OCI-LY1 (cell line): Measurements from ENCODE around the gene ANKRD16.

Experiments used
- H2AFZ ChIP-seq: fragments of 200-600 bp; sonication (generic), shearing (Covaris generic); 2 replicates; pipeline ENCODE4 v1.6.0; 2014; ENCODE audit warnings: antibody characterized with exemption, mild to moderate bottlenecking, low read length
- H3F3A ChIP-seq: fragments of 200-600 bp; sonication (generic), shearing (Covaris generic); 2 replicates; pipeline ENCODE4 v1.6.0; 2014; ENCODE audit warnings: mild to moderate bottlenecking, antibody characterized with exemption, low read length, moderate library complexity; ENCODE audit not compliant: insufficient read depth
- H3K27ac ChIP-seq: fragments of 200-600 bp; sonication (generic); 2 replicates; pipeline ENCODE4 v1.5.1; 2014; ENCODE audit warnings: low read length, mixed run types, mild to moderate bottlenecking, low read depth; ENCODE audit not compliant: poor library complexity, severe bottlenecking
- H3K27me3 ChIP-seq: fragments of 200-600 bp; sonication (generic); 2 replicates; pipeline ENCODE4 v1.6.0; 2014; ENCODE audit warnings: antibody characterized with exemption, mild to moderate bottlenecking, low read length, moderate library complexity; ENCODE audit not compliant: insufficient read depth
- H3K36me3 ChIP-seq: fragments of 200-600 bp; sonication (generic); 2 replicates; pipeline ENCODE4 v1.6.1; 2014; ENCODE audit warnings: mild to moderate bottlenecking, antibody characterized with exemption, low read length, moderate library complexity, mixed read lengths; ENCODE audit not compliant: insufficient read depth
- H3K4me1 ChIP-seq: fragments of 200-600 bp; sonication (generic); 2 replicates; pipeline ENCODE4 v1.5.1; 2014; ENCODE audit warnings: mild to moderate bottlenecking, low read length, moderate library complexity; ENCODE audit not compliant: insufficient read depth, severe bottlenecking
- H3K4me2 ChIP-seq: fragments of 200-600 bp; sonication (generic), shearing (Covaris generic); 2 replicates; pipeline ENCODE4 v1.6.1; 2014; ENCODE audit warnings: low read length
- H3K4me3 ChIP-seq: fragments of 200-600 bp; sonication (generic); 2 replicates; pipeline ENCODE4 v1.5.1; 2014; ENCODE audit warnings: low read length, low read depth, mild to moderate bottlenecking, mixed read lengths; ENCODE audit not compliant: poor library complexity, severe bottlenecking
- H3K79me2 ChIP-seq: fragments of 200-600 bp; shearing (Covaris generic); 2 replicates; pipeline ENCODE4 v1.6.1; 2016; ENCODE audit warnings: mixed run types, low read length, mixed read lengths; ENCODE audit not compliant: insufficient read depth
- H3K9ac ChIP-seq: fragments of 200-600 bp; sonication (generic), shearing (Covaris generic); 2 replicates; pipeline ENCODE4 v1.6.1; 2014; ENCODE audit warnings: mild to moderate bottlenecking, low read length, mixed read lengths
- H3K9me2 ChIP-seq: fragments of 200-600 bp; sonication (generic), shearing (Covaris generic); 2 replicates; pipeline ENCODE4 v1.6.1; 2014; ENCODE audit warnings: low read depth, mild to moderate bottlenecking, low read length, mixed read lengths
- H3K9me3 ChIP-seq: fragments of 200-600 bp; shearing (Covaris generic); 2 replicates; pipeline ENCODE4 v1.6.1; 2014; ENCODE audit warnings: low read length, mixed read lengths
- H4K20me1 ChIP-seq: fragments of 200-600 bp; sonication (generic), shearing (Covaris generic); 2 replicates; pipeline ENCODE4 v1.6.0; 2016; ENCODE audit warnings: mild to moderate bottlenecking, low read length; ENCODE audit not compliant: insufficient read depth
- EZH2 ChIP-seq: fragments of 200-600 bp; sonication (generic), shearing (Covaris generic); IDR thresholded peaks from 2 replicates; pipeline ENCODE4 v1.8.0; 2017; ENCODE audit warnings: borderline replicate concordance, mixed run types, mild to moderate bottlenecking, antibody characterized with exemption, low read length, moderate library complexity, mixed read lengths
- TF ChIP-seq, protein P1 (sequence below): fragments of 200-600 bp; sonication (generic), shearing (Covaris generic); IDR thresholded peaks from 2 replicates; pipeline ENCODE4 v1.5.1; 2017; ENCODE audit warnings: mild to moderate bottlenecking, antibody characterized with exemption, low read length, moderate library complexity, mixed read lengths

Gene ANKRD16

DNA sequence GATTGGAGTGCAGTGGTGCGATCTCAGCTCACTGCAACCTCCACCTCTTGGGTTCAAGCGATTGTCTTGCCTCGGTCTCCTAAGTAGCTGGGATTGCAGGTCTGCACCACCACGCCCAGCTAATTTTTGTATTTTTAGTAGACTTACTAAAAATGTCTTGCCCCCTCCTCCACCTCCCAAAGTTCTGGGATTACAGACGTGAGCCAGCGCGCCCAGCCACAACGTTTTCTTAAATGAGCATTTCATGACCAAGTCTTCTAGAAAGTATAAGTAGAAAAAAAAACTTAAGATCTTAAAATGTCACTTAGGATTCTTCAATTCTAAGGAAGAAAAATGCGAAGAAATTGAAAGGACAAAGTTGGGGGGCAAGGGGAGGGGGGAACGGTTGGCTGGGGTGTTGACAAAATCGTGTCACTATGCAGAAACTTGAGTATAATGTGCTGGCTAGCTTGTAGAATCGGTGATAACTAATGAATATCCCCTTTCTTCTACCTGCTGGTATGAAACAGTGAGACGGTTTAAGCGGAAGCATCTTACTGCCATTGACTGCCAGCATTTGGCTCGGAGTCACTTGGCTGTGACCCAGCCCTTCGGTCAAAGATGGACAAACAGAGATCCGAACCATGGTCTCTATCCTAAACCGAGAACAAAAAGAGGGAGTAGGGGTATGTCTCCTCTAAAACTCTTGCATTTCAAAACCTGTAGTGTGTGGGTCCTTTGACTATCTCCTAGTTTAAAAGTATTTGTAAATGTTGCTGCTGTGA lies 13.0 kb upstream of the ANKRD16 start:
- H3K36me3 ChIP-seq: peaks cover 34% of the 10 kb centered on the region

DNA sequence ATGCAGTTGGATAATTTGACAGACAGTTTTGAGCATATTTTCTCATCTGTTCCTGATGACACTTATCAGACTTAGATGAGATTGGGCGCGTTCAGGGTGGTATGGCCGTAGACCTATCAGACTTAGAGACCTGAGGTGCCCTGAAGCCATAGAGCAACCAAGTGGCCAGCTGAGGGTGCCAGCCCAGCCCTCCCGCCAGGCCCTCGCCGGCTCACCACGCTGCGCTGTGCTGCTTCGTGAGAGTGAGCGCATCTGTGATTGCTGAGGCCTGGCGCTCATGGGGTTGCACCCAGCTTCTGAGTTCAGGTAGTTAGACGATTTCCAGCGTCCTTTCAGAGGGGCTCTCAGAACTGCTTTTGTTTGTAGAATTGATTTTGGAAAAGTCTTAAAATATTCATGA lies 10.6 kb upstream of the ANKRD16 start:
- H3K27ac ChIP-seq: no peak overlapping the region
- no peak overlapping the region for H3K9ac ChIP-seq
- no peak overlapping the region for H3K4me2 ChIP-seq
- no peaks in the 10 kb centered on the region for H3K9me2 ChIP-seq
- peaks cover 15% of the 10 kb centered on the region for H3K4me1 ChIP-seq
- no peaks in the 10 kb centered on the region for H3K27me3 ChIP-seq
- H3K4me3 ChIP-seq: no peak overlapping the region
- no peaks in the 10 kb centered on the region for H4K20me1 ChIP-seq
- H3K79me2 ChIP-seq: 0 out of 2 replicates have a peak, but pooled peaks cover 3% of the 10 kb centered on the region
- no peaks in the 10 kb centered on the region for H3F3A ChIP-seq
- no peak overlapping the region for H2AFZ ChIP-seq
- H3K9me3 ChIP-seq: no peaks in the 10 kb centered on the region
- TF ChIP-seq EZH2: no peak
- TF ChIP-seq, protein P1, sequence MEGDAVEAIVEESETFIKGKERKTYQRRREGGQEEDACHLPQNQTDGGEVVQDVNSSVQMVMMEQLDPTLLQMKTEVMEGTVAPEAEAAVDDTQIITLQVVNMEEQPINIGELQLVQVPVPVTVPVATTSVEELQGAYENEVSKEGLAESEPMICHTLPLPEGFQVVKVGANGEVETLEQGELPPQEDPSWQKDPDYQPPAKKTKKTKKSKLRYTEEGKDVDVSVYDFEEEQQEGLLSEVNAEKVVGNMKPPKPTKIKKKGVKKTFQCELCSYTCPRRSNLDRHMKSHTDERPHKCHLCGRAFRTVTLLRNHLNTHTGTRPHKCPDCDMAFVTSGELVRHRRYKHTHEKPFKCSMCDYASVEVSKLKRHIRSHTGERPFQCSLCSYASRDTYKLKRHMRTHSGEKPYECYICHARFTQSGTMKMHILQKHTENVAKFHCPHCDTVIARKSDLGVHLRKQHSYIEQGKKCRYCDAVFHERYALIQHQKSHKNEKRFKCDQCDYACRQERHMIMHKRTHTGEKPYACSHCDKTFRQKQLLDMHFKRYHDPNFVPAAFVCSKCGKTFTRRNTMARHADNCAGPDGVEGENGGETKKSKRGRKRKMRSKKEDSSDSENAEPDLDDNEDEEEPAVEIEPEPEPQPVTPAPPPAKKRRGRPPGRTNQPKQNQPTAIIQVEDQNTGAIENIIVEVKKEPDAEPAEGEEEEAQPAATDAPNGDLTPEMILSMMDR: no peak
- H3K36me3 ChIP-seq: peaks cover 39% of the 10 kb centered on the region

More for the DNA sequence above, 13.0 kb upstream of the ANKRD16 start:
- no peaks in the 10 kb centered on the region for H4K20me1 ChIP-seq
- no peaks in the 10 kb centered on the region for H3K79me2 ChIP-seq
- no peaks in the 10 kb centered on the region for H3K9me2 ChIP-seq
- no peak overlapping the region for H3K4me3 ChIP-seq
- no peaks in the 10 kb centered on the region for H3K9me3 ChIP-seq
- no peak overlapping the region for H2AFZ ChIP-seq
- no peaks in the 10 kb centered on the region for H3K4me1 ChIP-seq
- H3K27ac ChIP-seq: no peak overlapping the region
- no peak overlapping the region for H3K9ac ChIP-seq
- no peaks in the 10 kb centered on the region for H3K27me3 ChIP-seq
- no peak for TF ChIP-seq EZH2
- TF ChIP-seq, protein P1: no peak
- no peak overlapping the region for H3K4me2 ChIP-seq
- H3F3A ChIP-seq: no peaks in the 10 kb centered on the region

DNA sequence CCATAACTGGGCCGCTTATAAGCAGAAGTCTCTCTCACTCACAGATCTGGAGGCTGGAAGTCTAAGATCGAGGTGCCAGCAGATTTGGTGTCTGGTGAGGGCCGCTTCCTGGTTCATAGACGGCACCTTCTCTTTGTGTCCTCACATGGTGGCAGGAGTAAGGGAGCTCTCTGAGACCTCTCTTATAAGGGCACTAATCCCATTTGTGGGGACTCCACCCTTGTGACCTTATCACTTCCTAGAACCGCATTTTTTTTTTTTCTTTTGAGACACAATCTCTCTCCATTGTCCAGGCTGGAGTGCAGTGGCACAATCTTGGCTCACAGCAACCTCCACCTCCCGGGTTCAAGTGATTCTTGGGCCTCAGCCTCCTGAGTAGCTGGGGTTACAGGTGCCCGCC lies 8.5 kb upstream of the ANKRD16 start:
- Histone ChIP-seq H3K4me2 (no peak overlapping the region), H4K20me1 (no peaks in the 10 kb centered on the region), H3K9me2 (no peaks in the 10 kb centered on the region), H3K9ac (no peak overlapping the region), H3F3A (no peaks in the 10 kb centered on the region), H3K27me3 (no peaks in the 10 kb centered on the region), H3K79me2 (0 out of 2 replicates have a peak, but pooled peaks cover 3% of the 10 kb centered on the region), H3K4me1 (peaks cover 15% of the 10 kb centered on the region), H3K4me3 (no peak overlapping the region), H2AFZ (no peak overlapping the region), H3K9me3 (no peaks in the 10 kb centered on the region), H3K36me3 (peaks cover 49% of the 10 kb centered on the region), H3K27ac (no peak overlapping the region)
- TF ChIP-seq EZH2: no peak
- TF ChIP-seq, protein P1: no peak
